Heart left ventricle (tissue), 13 donors: ENCODE measurements around the gene INPP4B.

Experiments
- CTCF ChIP-seq, 12 donors: fragments of 200-600 bp; sonication (generic) in 4 of 12; IDR thresholded peaks; one replicate each; pipeline versions ENCODE4 v1.5.0 to v1.8.0; 2018 to 2022; ENCODE audit warnings: antibody characterized with exemption in 12 of 12, mild to moderate bottlenecking in 5 of 12
- POLR2A ChIP-seq, 2 donors: fragments of 450-650 bp; IDR thresholded peaks; one replicate each; pipeline ENCODE4 v1.6.1; 2017; ENCODE audit warnings: antibody characterized with exemption in 2 of 2, mild to moderate bottlenecking in 2 of 2, moderate library complexity in 2 of 2
- donor health status: ischemic (EF 13 %, LVEDD 7.1; RV severe dilation, severe dysfunction).
- donor health status: DM: no; HTN: yes; CAD: no.
- donor health status: DM: no; HTN: no; CAD: no.
- donor health status: ischemic (EF 25% LVEDD 6.9; RV normal size, moderate dysfunction).
- donor health status: ischemic (EF 25% LVEDD 5.7; RV mildly dilated, moderate dysfunction).
- donor health status: ischemic (EF 35%, LVEDD 5.7; RV mildly dilated, moderate dysfunction).
- donor health status: nonischemic (EF 11% LVEDD 7.7; RV severe dilation, severe dysfunction).
- donor health status: DM: yes; HTN: yes; CAD: no.
- donor health status: PGD.
- donor health status: ischemic (EF 29% LVEDD 5.4; RV normal size, mild dysfunction).
- donor health status: nonischemic (EF 23%, LVEDD 6.1; RV moderate dilation, normal function).

GRCh38 chr4:142406917-142407501 lies 439.1 kb downstream of the INPP4B start:
- TF ChIP-seq POLR2A (IDR thresholded peaks at IDR 0.05): no peak
- no peak for TF ChIP-seq CTCF (IDR thresholded peaks at IDR 0.05)
